ENCODE measurements around the gene CTCF.

DNA sequence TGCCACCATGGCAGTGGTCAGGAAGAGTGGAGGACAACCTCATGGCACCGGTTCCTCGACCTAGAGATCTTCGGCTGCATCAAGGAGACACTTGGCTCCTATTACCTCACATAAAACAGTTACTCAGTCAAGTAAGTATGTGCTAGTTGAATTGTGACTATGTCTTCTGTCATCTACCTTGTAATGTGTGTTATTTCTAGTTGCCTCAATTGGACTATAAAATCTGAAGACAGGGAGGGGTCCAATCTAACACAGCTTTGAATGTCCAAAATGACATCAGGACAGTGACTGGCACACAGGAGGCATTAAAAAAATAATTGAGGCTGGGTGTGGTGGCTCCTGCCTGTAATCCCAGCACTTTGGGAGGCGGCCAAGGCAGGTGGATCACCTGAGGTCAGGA lies 121.4 kb downstream of the CTCF start:
- TF ChIP-seq POLR2A (IDR thresholded peaks at IDR 0.05; ENCODE audit: low read depth, low read length) (no peak), POLR2AphosphoS5 (IDR thresholded peaks at IDR 0.05; ENCODE audit: low read depth, low read length) (no peak), TAF1 (IDR thresholded peaks at IDR 0.05; ENCODE audit: borderline replicate concordance, low read depth, low read length) (no peak)

All from GM12892 (cell line).